Adrenal gland (tissue), 5 donors: ENCODE results near the gene THRB.

ENCODE experiments used
- POLR2A ChIP-seq, 2 donors: fragments of 450-650 bp; IDR thresholded peaks; one replicate each; pipeline ENCODE4 v1.6.1; 2017; ENCODE audit warnings: antibody characterized with exemption in 2 of 2, mild to moderate bottlenecking in 2 of 2, moderate library complexity in 1 of 2
- TF ChIP-seq, protein P1 (sequence below), 6 experiments: fragments of 450-650 bp in 4 of 6; fragments of 200-600 bp in 2 of 6; sonication (generic) in 1 of 6; IDR thresholded peaks; 1 replicate in 5 of 6; 2 replicates in 1 of 6; pipeline versions ENCODE4 v1.5.1 to v1.8.0; 2016 to 2021; ENCODE audit warnings: antibody characterized with exemption in 6 of 6, mild to moderate bottlenecking in 2 of 6, moderate library complexity in 1 of 6
- donor health status: DM: no; HTN: no; CAD: no.

DNA sequence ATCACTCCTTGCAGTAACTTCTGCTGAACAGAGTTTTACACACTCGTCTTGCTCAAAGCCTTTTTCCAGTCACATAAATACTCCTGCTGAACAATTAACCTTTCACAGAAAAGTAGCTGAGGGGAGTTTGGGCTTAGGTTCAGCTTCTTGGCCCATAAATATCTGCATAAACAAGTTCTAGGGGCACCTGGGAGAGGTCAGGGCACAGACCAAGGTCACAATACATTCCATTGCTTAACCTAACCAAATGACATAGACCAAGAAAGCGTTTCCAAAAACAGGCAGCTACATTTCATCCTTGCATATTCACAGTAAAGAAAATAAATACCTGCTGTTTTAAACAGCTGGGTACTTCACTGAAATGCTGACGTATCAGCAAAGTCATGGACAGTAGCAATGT is 101.3 kb downstream of the THRB start:
- TF ChIP-seq, protein P1, sequence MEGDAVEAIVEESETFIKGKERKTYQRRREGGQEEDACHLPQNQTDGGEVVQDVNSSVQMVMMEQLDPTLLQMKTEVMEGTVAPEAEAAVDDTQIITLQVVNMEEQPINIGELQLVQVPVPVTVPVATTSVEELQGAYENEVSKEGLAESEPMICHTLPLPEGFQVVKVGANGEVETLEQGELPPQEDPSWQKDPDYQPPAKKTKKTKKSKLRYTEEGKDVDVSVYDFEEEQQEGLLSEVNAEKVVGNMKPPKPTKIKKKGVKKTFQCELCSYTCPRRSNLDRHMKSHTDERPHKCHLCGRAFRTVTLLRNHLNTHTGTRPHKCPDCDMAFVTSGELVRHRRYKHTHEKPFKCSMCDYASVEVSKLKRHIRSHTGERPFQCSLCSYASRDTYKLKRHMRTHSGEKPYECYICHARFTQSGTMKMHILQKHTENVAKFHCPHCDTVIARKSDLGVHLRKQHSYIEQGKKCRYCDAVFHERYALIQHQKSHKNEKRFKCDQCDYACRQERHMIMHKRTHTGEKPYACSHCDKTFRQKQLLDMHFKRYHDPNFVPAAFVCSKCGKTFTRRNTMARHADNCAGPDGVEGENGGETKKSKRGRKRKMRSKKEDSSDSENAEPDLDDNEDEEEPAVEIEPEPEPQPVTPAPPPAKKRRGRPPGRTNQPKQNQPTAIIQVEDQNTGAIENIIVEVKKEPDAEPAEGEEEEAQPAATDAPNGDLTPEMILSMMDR (IDR thresholded peaks at IDR 0.05), result no peak
- no peak for TF ChIP-seq POLR2A (IDR thresholded peaks at IDR 0.05)
